Astrocyte (in vitro differentiated cells and primary cell): ENCODE measurements around the gene DEFB113. TPM values are rescaled to one million over a fixed set of nuclear protein-coding genes. Genes with fewer than 3 reads are reported as not detected.

Source experiments
- DNase-seq: peaks from one replicate; pipeline ENCODE4 v3.0.0-alpha.2; 2010; ENCODE audit warnings: low read depth
- FAIRE-seq: peaks from 2 replicates; lab custom pipeline; 2011; peaks lifted over from hg19 to GRCh38; lab: Jason Lieb, UNC
- H2AFZ ChIP-seq: 2 replicates; pipeline ENCODE4 v1.6.0; 2012; ENCODE audit warnings: low read depth, low read length, inconsistent platforms
- H3K27ac ChIP-seq: 2 replicates; pipeline ENCODE4 v1.5.1; 2011; ENCODE audit warnings: low read depth, low read length, inconsistent platforms
- H3K27me3 ChIP-seq: 2 replicates; pipeline ENCODE4 v1.6.0; 2011; ENCODE audit warnings: low read length, inconsistent platforms; ENCODE audit not compliant: insufficient read depth
- H3K36me3 ChIP-seq: 2 replicates; pipeline ENCODE4 v1.5.1; 2011; ENCODE audit warnings: low read length, inconsistent platforms; ENCODE audit not compliant: insufficient read depth
- H3K4me1 ChIP-seq: 2 replicates; pipeline ENCODE4 v1.5.1; 2011; ENCODE audit warnings: low read length, inconsistent platforms; ENCODE audit not compliant: insufficient read depth
- H3K4me2 ChIP-seq: 2 replicates; pipeline ENCODE4 v1.6.0; 2012; ENCODE audit warnings: low read length, inconsistent platforms
- H3K4me3 ChIP-seq: 2 replicates; pipeline ENCODE4 v1.5.1; 2011; ENCODE audit warnings: low read depth, mild to moderate bottlenecking, low read length, inconsistent platforms; ENCODE audit not compliant: insufficient read depth
- H3K79me2 ChIP-seq: 2 replicates; pipeline ENCODE4 v1.6.0; 2012; ENCODE audit warnings: mild to moderate bottlenecking, low read length, inconsistent platforms; ENCODE audit not compliant: insufficient read depth
- H3K9ac ChIP-seq: 2 replicates; pipeline ENCODE4 v1.6.0; 2012; ENCODE audit warnings: mild to moderate bottlenecking, low read length, inconsistent platforms
- H3K9me3 ChIP-seq: 2 replicates; pipeline ENCODE4 v1.5.1; 2012; ENCODE audit warnings: low read depth, mild to moderate bottlenecking, low read length, inconsistent platforms; ENCODE audit not compliant: insufficient read depth
- H4K20me1 ChIP-seq: 2 replicates; pipeline ENCODE4 v1.6.0; 2012; ENCODE audit warnings: low read length, inconsistent platforms; ENCODE audit not compliant: insufficient read depth
- H3K27ac Mint-ChIP-seq: one replicate; pipeline ENCODE4 v1.8.0; 2021; ENCODE audit warnings: mild to moderate bottlenecking, mixed read lengths; ENCODE audit not compliant: unreplicated experiment
- H3K27me3 Mint-ChIP-seq: one replicate; pipeline ENCODE4 v1.8.0; 2021; ENCODE audit warnings: low read depth, mixed read lengths; ENCODE audit not compliant: unreplicated experiment
- H3K36me3 Mint-ChIP-seq: one replicate; pipeline ENCODE4 v1.8.0; 2021; ENCODE audit warnings: low read depth, mixed read lengths; ENCODE audit not compliant: unreplicated experiment
- H3K4me1 Mint-ChIP-seq: one replicate; pipeline ENCODE4 v1.8.0; 2021; ENCODE audit warnings: low read depth, mixed read lengths; ENCODE audit not compliant: unreplicated experiment
- H3K4me3 Mint-ChIP-seq: one replicate; pipeline ENCODE4 v1.8.0; 2021; ENCODE audit warnings: mild to moderate bottlenecking, moderate library complexity, mixed read lengths; ENCODE audit not compliant: unreplicated experiment
- H3K9me3 Mint-ChIP-seq: one replicate; pipeline ENCODE4 v1.8.0; 2021; ENCODE audit warnings: mild to moderate bottlenecking, mixed read lengths; ENCODE audit not compliant: unreplicated experiment
- EZH2 ChIP-seq: IDR thresholded peaks from 2 replicates; pipeline ENCODE4 v1.6.1; 2012; ENCODE audit warnings: mild to moderate bottlenecking, low read length, inconsistent platforms; ENCODE audit not compliant: insufficient read depth
- total RNA-seq: library from RNA; stranded (reverse); gene quantifications from 2 replicates; pipeline ENCODE4 v1.2.1, GENCODE V29; 2021
- TF ChIP-seq, protein P1 (sequence below): IDR thresholded peaks from 2 replicates; pipeline ENCODE4 v1.5.1; 2011; ENCODE audit warnings: low read depth, mild to moderate bottlenecking, inconsistent platforms, low read length, moderate library complexity; ENCODE audit not compliant: insufficient read depth

Gene DEFB113
- total RNA-seq, 1 donor from 2014 or later: not detected

DNA sequence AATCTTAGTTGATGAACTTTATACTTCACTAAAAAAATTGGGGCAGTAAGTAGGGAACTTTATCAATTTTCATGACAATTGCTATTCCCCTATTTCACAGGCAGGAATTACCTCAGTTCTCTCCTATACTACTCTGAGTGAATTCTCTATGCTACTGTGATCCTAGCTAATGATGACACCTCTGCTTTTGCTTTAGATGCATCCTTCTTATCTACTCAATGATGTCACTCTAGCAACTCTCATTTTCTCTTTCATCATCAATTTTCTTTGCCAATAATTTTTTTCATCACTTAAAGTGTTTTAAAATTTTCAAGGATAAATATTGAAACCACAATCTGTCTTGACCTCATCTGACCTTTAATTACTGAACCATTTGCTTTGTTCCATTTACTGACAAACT lies 13.6 kb downstream of the DEFB113 start:
- TF ChIP-seq, protein P1, sequence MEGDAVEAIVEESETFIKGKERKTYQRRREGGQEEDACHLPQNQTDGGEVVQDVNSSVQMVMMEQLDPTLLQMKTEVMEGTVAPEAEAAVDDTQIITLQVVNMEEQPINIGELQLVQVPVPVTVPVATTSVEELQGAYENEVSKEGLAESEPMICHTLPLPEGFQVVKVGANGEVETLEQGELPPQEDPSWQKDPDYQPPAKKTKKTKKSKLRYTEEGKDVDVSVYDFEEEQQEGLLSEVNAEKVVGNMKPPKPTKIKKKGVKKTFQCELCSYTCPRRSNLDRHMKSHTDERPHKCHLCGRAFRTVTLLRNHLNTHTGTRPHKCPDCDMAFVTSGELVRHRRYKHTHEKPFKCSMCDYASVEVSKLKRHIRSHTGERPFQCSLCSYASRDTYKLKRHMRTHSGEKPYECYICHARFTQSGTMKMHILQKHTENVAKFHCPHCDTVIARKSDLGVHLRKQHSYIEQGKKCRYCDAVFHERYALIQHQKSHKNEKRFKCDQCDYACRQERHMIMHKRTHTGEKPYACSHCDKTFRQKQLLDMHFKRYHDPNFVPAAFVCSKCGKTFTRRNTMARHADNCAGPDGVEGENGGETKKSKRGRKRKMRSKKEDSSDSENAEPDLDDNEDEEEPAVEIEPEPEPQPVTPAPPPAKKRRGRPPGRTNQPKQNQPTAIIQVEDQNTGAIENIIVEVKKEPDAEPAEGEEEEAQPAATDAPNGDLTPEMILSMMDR: no peak
- no peak for TF ChIP-seq EZH2
- H3K9me3 Mint-ChIP-seq: no peaks in the 10 kb centered on the region
- no peaks in the 10 kb centered on the region for H3K27me3 Mint-ChIP-seq
- H3K4me1 Mint-ChIP-seq: no peaks in the 10 kb centered on the region
- Histone ChIP-seq H3K36me3 (no peaks in the 10 kb centered on the region), H2AFZ (no peak overlapping the region), H3K27ac (no peak overlapping the region), H4K20me1 (no peaks in the 10 kb centered on the region), H3K9me3 (no peaks in the 10 kb centered on the region), H3K27me3 (no peaks in the 10 kb centered on the region), H3K4me2 (no peak overlapping the region), H3K4me1 (no peaks in the 10 kb centered on the region), H3K9ac (no peak overlapping the region), H3K79me2 (no peaks in the 10 kb centered on the region), H3K4me3 (no peak overlapping the region)
- no peak overlapping the region for H3K4me3 Mint-ChIP-seq
- H3K36me3 Mint-ChIP-seq: no peaks in the 10 kb centered on the region
- no peak for FAIRE-seq
- no peak for DNase-seq
- H3K27ac Mint-ChIP-seq: no peak overlapping the region

DNA sequence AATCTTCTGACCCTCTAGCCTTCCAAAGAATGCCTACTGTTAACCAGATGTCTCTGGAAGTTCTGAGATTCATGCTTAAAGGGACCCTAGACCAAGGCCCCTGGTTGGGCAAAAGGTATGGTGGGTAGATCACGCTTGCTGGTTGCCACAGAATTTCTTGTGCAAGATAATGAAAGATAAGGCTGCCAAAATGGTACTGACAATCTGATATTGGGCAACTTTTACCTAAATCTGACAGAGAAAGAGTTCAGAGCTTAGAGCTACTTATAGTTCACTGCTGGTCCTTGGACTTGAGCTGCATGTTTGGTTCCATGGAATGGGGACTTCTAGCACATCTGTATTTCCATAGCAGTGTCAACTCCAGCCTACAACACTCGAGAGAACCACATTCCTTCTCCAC lies 17.5 kb downstream of the DEFB113 start:
- H3K4me3 ChIP-seq: no peak overlapping the region
- no peak for TF ChIP-seq EZH2
- TF ChIP-seq, protein P1: no peak

DNA sequence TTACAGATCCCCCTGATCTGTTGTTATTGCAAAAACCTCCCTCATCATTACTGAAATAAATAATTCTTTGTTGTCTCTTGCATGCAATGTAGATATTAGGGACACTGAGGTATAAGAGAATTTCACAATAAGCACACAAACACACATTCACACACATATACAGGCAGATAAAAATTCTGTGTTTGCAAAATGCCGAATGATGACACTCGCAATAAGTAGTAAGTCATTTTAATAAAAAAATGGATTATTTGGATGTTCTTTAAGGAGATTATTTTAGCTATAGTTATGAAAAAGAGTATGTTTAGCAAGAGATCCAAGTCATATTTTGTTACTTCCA lies 19.0 kb downstream of the DEFB113 start:
- no peaks in the 10 kb centered on the region for H3K9me3 Mint-ChIP-seq
- Histone ChIP-seq H3K36me3 (no peaks in the 10 kb centered on the region), H3K27ac (no peak overlapping the region), H3K27me3 (no peaks in the 10 kb centered on the region), H2AFZ (no peak overlapping the region), H3K9ac (no peak overlapping the region), H3K4me1 (no peaks in the 10 kb centered on the region), H4K20me1 (no peaks in the 10 kb centered on the region), H3K4me3 (no peak overlapping the region), H3K9me3 (no peaks in the 10 kb centered on the region), H3K79me2 (no peaks in the 10 kb centered on the region), H3K4me2 (no peak overlapping the region)
- H3K27me3 Mint-ChIP-seq: no peaks in the 10 kb centered on the region
- H3K36me3 Mint-ChIP-seq: no peaks in the 10 kb centered on the region
- FAIRE-seq: no peak
- TF ChIP-seq, protein P1: no peak
- no peak for TF ChIP-seq EZH2
- no peak overlapping the region for H3K27ac Mint-ChIP-seq
- no peak overlapping the region for H3K4me3 Mint-ChIP-seq
- H3K4me1 Mint-ChIP-seq: no peaks in the 10 kb centered on the region
- no peak for DNase-seq

More for the DNA sequence above, 17.5 kb downstream of the DEFB113 start:
- Histone ChIP-seq H4K20me1 (no peaks in the 10 kb centered on the region), H3K36me3 (no peaks in the 10 kb centered on the region), H2AFZ (no peak overlapping the region), H3K9ac (no peak overlapping the region), H3K27ac (no peak overlapping the region), H3K79me2 (no peaks in the 10 kb centered on the region), H3K4me1 (no peaks in the 10 kb centered on the region), H3K9me3 (no peaks in the 10 kb centered on the region), H3K27me3 (no peaks in the 10 kb centered on the region), H3K4me2 (no peak overlapping the region)
- Mint-ChIP-seq H3K36me3 (no peaks in the 10 kb centered on the region), H3K27me3 (no peaks in the 10 kb centered on the region), H3K27ac (no peak overlapping the region), H3K4me3 (no peak overlapping the region), H3K9me3 (no peaks in the 10 kb centered on the region), H3K4me1 (no peaks in the 10 kb centered on the region)
- FAIRE-seq (no peak), DNase-seq (no peak)
